Stomach (tissue), 4 donors: ENCODE data around the gene SENP6.

ENCODE experiments used
- CTCF ChIP-seq, 7 experiments: fragments of 450-650 bp in 4 of 7; fragments of 200-600 bp in 3 of 7; sonication (generic) in 3 of 7; IDR thresholded peaks; one replicate each; pipeline ENCODE4 v1.5.1; 2016 to 2019; ENCODE audit warnings: antibody characterized with exemption in 7 of 7, control low read depth in 2 of 7, mild to moderate bottlenecking in 1 of 7
- POLR2AphosphoS5 ChIP-seq, 3 donors: sonication (generic); formaldehyde crosslinking; IDR thresholded peaks; one replicate each; pipeline ENCODE4 v1.6.1; 2016; ENCODE audit warnings: antibody characterized with exemption in 3 of 3

- no peak for TF ChIP-seq CTCF (IDR thresholded peaks at IDR 0.05)
- TF ChIP-seq POLR2AphosphoS5 (IDR thresholded peaks at IDR 0.05), result peak; percentile 50 to 90 (median 80)
These were observed at the start of gene SENP6 for GRCh38 chr6:75601304-75602245.
